Activated CD4-positive, alpha-beta memory T cell treated with anti-CD3 and anti-CD28 coated beads, Interleukin-2, amount 10 ng/mL, durations not matched to agents 7 days and 5 days (primary cell): ENCODE results near the gene SLC16A6. TPM values are rescaled to one million over a fixed set of nuclear protein-coding genes. Genes with fewer than 3 reads are reported as not detected.

Source experiments
- CTCF ChIA-PET: fragments of 350-600 bp; sonication (Branson Sonifier 250); formaldehyde crosslinking; loops from one replicate; lab custom pipeline; 2021; ENCODE audit warnings: antibody characterized with exemption, inconsistent platforms; lab: Charles Lee
- POLR2A ChIA-PET: fragments of 350-600 bp; sonication (Branson Sonifier 250); formaldehyde crosslinking; loops from one replicate; lab custom pipeline; 2021; ENCODE audit warnings: antibody characterized with exemption; lab: Charles Lee
- DNase-seq: peaks from one replicate; pipeline ENCODE4 v3.0.0-alpha.2; 2020
- H3K27ac Mint-ChIP-seq: one replicate; pipeline ENCODE4 v1.8.0; 2021; ENCODE audit warnings: mild to moderate bottlenecking, mixed read lengths
- H3K27me3 Mint-ChIP-seq: one replicate; pipeline ENCODE4 v1.8.0; 2021; ENCODE audit warnings: mixed read lengths
- H3K36me3 Mint-ChIP-seq: one replicate; pipeline ENCODE4 v1.8.0; 2021; ENCODE audit warnings: low read depth, mixed read lengths
- H3K4me1 Mint-ChIP-seq: one replicate; pipeline ENCODE4 v1.8.0; 2021; ENCODE audit warnings: mixed read lengths
- H3K4me3 Mint-ChIP-seq: one replicate; pipeline ENCODE4 v1.8.0; 2021; ENCODE audit warnings: mild to moderate bottlenecking, mixed read lengths
- H3K9me3 Mint-ChIP-seq: one replicate; pipeline ENCODE4 v1.8.0; 2021; ENCODE audit warnings: mixed read lengths
- total RNA-seq, 2 experiments: library from RNA; stranded (reverse); gene quantifications; one replicate each; pipeline ENCODE4 v1.2.3, GENCODE V29; 2021

SLC16A6 gene
- total RNA-seq, 2 experiments from 2014 or later: 10.4 to 10.8 TPM

GRCh38 chr17:68296217-68297191 is 5.6 kb upstream of the SLC16A6 start:
- Mint-ChIP-seq H3K27ac (peak overlapping the region; percentile 97), H3K4me3 (peak overlapping the region; percentile 51), H3K4me1 (peaks cover 66% of the 10 kb centered on the region), H3K9me3 (no peaks in the 10 kb centered on the region), H3K36me3 (peaks cover 6% of the 10 kb centered on the region), H3K27me3 (no peaks in the 10 kb centered on the region)
- CTCF ChIA-PET: interaction anchor here (0.9 to 2.5 kb wide), 6 partner anchors 10 to 114 kb away, joined by 3 to 10 read pairs (median 4); no protein-coding TSS in a partner anchor
- POLR2A ChIA-PET: interaction anchor here (0.6 to 2.7 kb wide), 27 partner anchors 8 to 164 kb away, joined by 3 to 30 read pairs (median 4); partner anchors contain the start of genes AMZ2 and WIPI1
- peak; percentile 90 for DNase-seq

GRCh38 chr17:68295086-68295485 is 4.2 kb upstream of the SLC16A6 start:
- CTCF ChIA-PET: no interaction called here
- no peak for DNase-seq
- peaks cover 13% of the 10 kb centered on the region for H3K36me3 Mint-ChIP-seq
- peaks cover 67% of the 10 kb centered on the region for H3K4me1 Mint-ChIP-seq
- POLR2A ChIA-PET: interaction anchor here (2.7 kb wide), 1 partner anchor 61 kb away, joined by 30 read pairs; no protein-coding TSS in a partner anchor
- no peak overlapping the region for H3K4me3 Mint-ChIP-seq
- H3K27me3 Mint-ChIP-seq: no peaks in the 10 kb centered on the region
- H3K27ac Mint-ChIP-seq: peak overlapping the region; percentile 28
- no peaks in the 10 kb centered on the region for H3K9me3 Mint-ChIP-seq

GRCh38 chr17:68294617-68295016 is 3.7 kb upstream of the SLC16A6 start:
- CTCF ChIA-PET: interaction anchor here (4.0 kb wide), 1 partner anchor 142 kb away, joined by 24 read pairs; no protein-coding TSS in a partner anchor

GRCh38 chr17:68294196-68294555 is 3.2 kb upstream of the SLC16A6 start:
- Mint-ChIP-seq H3K4me3 (no peak overlapping the region), H3K27ac (no peak overlapping the region), H3K27me3 (no peaks in the 10 kb centered on the region), H3K9me3 (no peaks in the 10 kb centered on the region), H3K36me3 (peaks cover 18% of the 10 kb centered on the region), H3K4me1 (peaks cover 69% of the 10 kb centered on the region)
- CTCF ChIA-PET: interaction anchor here (4.0 kb wide), 1 partner anchor 142 kb away, joined by 24 read pairs; no protein-coding TSS in a partner anchor
- POLR2A ChIA-PET: interaction anchor here (0.7 to 8.6 kb wide), 4 partner anchors 20 to 143 kb away, joined by 3 to 158 read pairs (median 40); no protein-coding TSS in a partner anchor
- no peak for DNase-seq

More at GRCh38 chr17:68294617-68295016, 3.7 kb upstream of the SLC16A6 start:
- POLR2A ChIA-PET: interaction anchor here (1.9 to 8.6 kb wide), 2 partner anchors 53 to 143 kb away, joined by 7 to 158 read pairs; no protein-coding TSS in a partner anchor
- Mint-ChIP-seq H3K27me3 (no peaks in the 10 kb centered on the region), H3K27ac (peak overlapping the region; percentile 28), H3K9me3 (no peaks in the 10 kb centered on the region), H3K4me3 (no peak overlapping the region), H3K36me3 (peaks cover 17% of the 10 kb centered on the region), H3K4me1 (peaks cover 69% of the 10 kb centered on the region)
- DNase-seq: no peak

- no peak overlapping the region for H3K4me3 Mint-ChIP-seq
- ChIA-PET POLR2A (interaction anchor here (0.7 to 8.6 kb wide), 7 partner anchors 20 to 144 kb away, joined by 3 to 158 read pairs (median 61); partner anchors contain the start of gene AMZ2), CTCF (interaction anchor here (0.9 to 4.0 kb wide), 2 partner anchors 138 to 143 kb away, joined by 4 to 24 read pairs; no protein-coding TSS in a partner anchor)
Observed at GRCh38 chr17:68293490-68294195, 2.7 kb upstream of the SLC16A6 start.

GRCh38 chr17:68292689-68293040 is 1.7 kb upstream of the SLC16A6 start:
- no peak for DNase-seq
- CTCF ChIA-PET: interaction anchor here (0.9 to 5.0 kb wide), 9 partner anchors 10 to 155 kb away, joined by 3 to 33 read pairs (median 9); no protein-coding TSS in a partner anchor
- H3K27me3 Mint-ChIP-seq: no peaks in the 10 kb centered on the region
- H3K36me3 Mint-ChIP-seq: peaks cover 28% of the 10 kb centered on the region
- H3K27ac Mint-ChIP-seq: peak overlapping the region; percentile 95
- H3K4me1 Mint-ChIP-seq: peaks cover 72% of the 10 kb centered on the region
- H3K4me3 Mint-ChIP-seq: peak overlapping the region; percentile 81
- POLR2A ChIA-PET: interaction anchor here (0.9 to 8.6 kb wide), 21 partner anchors 7 to 167 kb away, joined by 3 to 158 read pairs (median 10); partner anchors contain the start of genes AMZ2 and WIPI1
- H3K9me3 Mint-ChIP-seq: no peaks in the 10 kb centered on the region

More at GRCh38 chr17:68293490-68294195, 2.7 kb upstream of the SLC16A6 start:
- DNase-seq: no peak
- Mint-ChIP-seq H3K27me3 (no peaks in the 10 kb centered on the region), H3K4me1 (peaks cover 72% of the 10 kb centered on the region), H3K9me3 (no peaks in the 10 kb centered on the region), H3K36me3 (peaks cover 24% of the 10 kb centered on the region), H3K27ac (no peak overlapping the region)

- Mint-ChIP-seq H3K4me3 (peak overlapping the region; percentile 81), H3K27ac (peak overlapping the region; percentile 95), H3K27me3 (no peaks in the 10 kb centered on the region), H3K9me3 (no peaks in the 10 kb centered on the region), H3K4me1 (peaks cover 71% of the 10 kb centered on the region), H3K36me3 (peaks cover 32% of the 10 kb centered on the region)
- peak; percentile 97 for DNase-seq
- POLR2A ChIA-PET: interaction anchor here (0.6 to 8.6 kb wide), 42 partner anchors 8 to 467 kb away, joined by 3 to 158 read pairs (median 6); partner anchors contain the start of genes AMZ2, BPTF and WIPI1
- CTCF ChIA-PET: interaction anchor here (0.6 to 5.0 kb wide), 15 partner anchors 11 to 170 kb away, joined by 3 to 33 read pairs (median 7); no protein-coding TSS in a partner anchor
Observed at GRCh38 chr17:68291836-68292688, 1.1 kb upstream of the SLC16A6 start.

GRCh38 chr17:68290268-68290954 is 516 bp downstream of the SLC16A6 start:
- Mint-ChIP-seq H3K27ac (peak overlapping the region; percentile 99), H3K4me3 (peak overlapping the region; percentile 87), H3K9me3 (no peaks in the 10 kb centered on the region), H3K36me3 (peaks cover 32% of the 10 kb centered on the region), H3K4me1 (peaks cover 61% of the 10 kb centered on the region), H3K27me3 (no peaks in the 10 kb centered on the region)
- DNase-seq: peak; percentile 69
- CTCF ChIA-PET: interaction anchor here (0.6 to 5.0 kb wide), 11 partner anchors 22 to 146 kb away, joined by 3 to 33 read pairs (median 5); no protein-coding TSS in a partner anchor
- POLR2A ChIA-PET: interaction anchor here (0.6 to 8.6 kb wide), 41 partner anchors 10 to 465 kb away, joined by 3 to 158 read pairs (median 6); partner anchors contain the start of genes AMZ2, BPTF and WIPI1

GRCh38 chr17:68289936-68290267 is 1.0 kb downstream of the SLC16A6 start:
- POLR2A ChIA-PET: interaction anchor here (0.6 to 8.6 kb wide), 18 partner anchors 9 to 170 kb away, joined by 3 to 158 read pairs (median 9); partner anchors contain the start of genes AMZ2 and WIPI1
- peaks cover 58% of the 10 kb centered on the region for H3K4me1 Mint-ChIP-seq
- H3K36me3 Mint-ChIP-seq: peaks cover 30% of the 10 kb centered on the region
- H3K27me3 Mint-ChIP-seq: no peaks in the 10 kb centered on the region
- H3K27ac Mint-ChIP-seq: peak overlapping the region; percentile 99
- peak overlapping the region; percentile 87 for H3K4me3 Mint-ChIP-seq
- CTCF ChIA-PET: interaction anchor here (0.9 to 5.0 kb wide), 7 partner anchors 26 to 147 kb away, joined by 3 to 33 read pairs (median 8); no protein-coding TSS in a partner anchor
- H3K9me3 Mint-ChIP-seq: no peaks in the 10 kb centered on the region
- DNase-seq: no peak

- DNase-seq: no peak
- no peaks in the 10 kb centered on the region for H3K27me3 Mint-ChIP-seq
- H3K4me3 Mint-ChIP-seq: peak overlapping the region; percentile 87
- H3K36me3 Mint-ChIP-seq: peaks cover 26% of the 10 kb centered on the region
- POLR2A ChIA-PET: interaction anchor here (0.6 to 8.6 kb wide), 19 partner anchors 7 to 170 kb away, joined by 3 to 158 read pairs (median 7); partner anchors contain the start of genes AMZ2 and WIPI1
- H3K27ac Mint-ChIP-seq: peak overlapping the region; percentile 99
- CTCF ChIA-PET: interaction anchor here (0.9 to 5.0 kb wide), 7 partner anchors 26 to 147 kb away, joined by 3 to 33 read pairs (median 8); no protein-coding TSS in a partner anchor
- H3K9me3 Mint-ChIP-seq: no peaks in the 10 kb centered on the region
- H3K4me1 Mint-ChIP-seq: peaks cover 54% of the 10 kb centered on the region
Observed at GRCh38 chr17:68289473-68289872, 1.5 kb downstream of the SLC16A6 start.
